Frontal cortex (tissue), 4 donors: ENCODE results near the gene TMEM132E. TPM values are rescaled to one million over a fixed set of nuclear protein-coding genes. Genes with fewer than 3 reads are reported as not detected.
A peak's percentile ranks its signal among the peaks of the same experiment; 100 is the strongest.

Experiments used
- DNase-seq, 2 donors: peaks; one replicate each; pipeline ENCODE4 v3.0.0; 2012; ENCODE audit warnings: low spot score in 2 of 2
- FAIRE-seq: peaks from 2 replicates; lab custom pipeline; 2012; peaks lifted over from hg19 to GRCh38; lab: Jason Lieb, UNC
- total RNA-seq: library from RNA; depleted of rRNA; stranded (reverse); fragments of >200 nt; gene quantifications from one replicate; pipeline ENCODE4 v1.2.3, GENCODE V29; 2014
- donor health status: control.
- donor health status: control.
- donor health status: control.

The TMEM132E gene
- total RNA-seq, 1 donor from 2014 or later, result 1.6 TPM

- DNase-seq, result no peak
- FAIRE-seq, result no peak
These were observed 10.0 kb downstream of the TMEM132E start for GRCh38 chr17:34589120-34589965.

- DNase-seq (no peak), FAIRE-seq (no peak)
These were observed 12.6 kb downstream of the TMEM132E start for GRCh38 chr17:34592002-34592401.

- DNase-seq, result no peak
- FAIRE-seq, result no peak
These were observed 17.5 kb downstream of the TMEM132E start for GRCh38 chr17:34596920-34597319.

GRCh38 chr17:34598161-34598776, 18.9 kb downstream of the TMEM132E start:
- DNase-seq, result peak; percentile 45 to 46

GRCh38 chr17:34601416-34601815, 22.0 kb downstream of the TMEM132E start:
- no peak for FAIRE-seq
- no peak for DNase-seq

More at GRCh38 chr17:34598161-34598776, 18.9 kb downstream of the TMEM132E start:
- peak; percentile 6 for FAIRE-seq

- DNase-seq, result no peak
- FAIRE-seq, result no peak
These were observed 24.6 kb downstream of the TMEM132E start for GRCh38 chr17:34603974-34604373.

- no peak for FAIRE-seq
- no peak for DNase-seq
These were observed 27.4 kb downstream of the TMEM132E start for GRCh38 chr17:34606763-34607162.

GRCh38 chr17:34607917-34608316, 28.5 kb downstream of the TMEM132E start:
- FAIRE-seq (no peak), DNase-seq (no peak)

GRCh38 chr17:34609210-34609609, 29.8 kb downstream of the TMEM132E start:
- no peak for FAIRE-seq
- no peak for DNase-seq

- DNase-seq, result no peak
- no peak for FAIRE-seq
These were observed 30.7 kb downstream of the TMEM132E start for GRCh38 chr17:34610039-34610438.

GRCh38 chr17:34610506-34610905, 31.1 kb downstream of the TMEM132E start:
- FAIRE-seq, result no peak
- DNase-seq, result no peak

GRCh38 chr17:34613064-34614019, 34.0 kb downstream of the TMEM132E start:
- DNase-seq (peak in 1 of 2 donors; percentile 46), FAIRE-seq (no peak)

GRCh38 chr17:34614698-34615097, 35.3 kb downstream of the TMEM132E start:
- DNase-seq, result no peak
- no peak for FAIRE-seq

GRCh38 chr17:34615326-34615725, 35.9 kb downstream of the TMEM132E start:
- DNase-seq (no peak), FAIRE-seq (no peak)

- DNase-seq, result no peak
- FAIRE-seq, result no peak
These were observed 36.8 kb downstream of the TMEM132E start for GRCh38 chr17:34616148-34616547.

- no peak for FAIRE-seq
- no peak for DNase-seq
These were observed 38.0 kb downstream of the TMEM132E start for GRCh38 chr17:34617398-34617797.

- no peak for FAIRE-seq
- no peak for DNase-seq
These were observed 40.4 kb downstream of the TMEM132E start for GRCh38 chr17:34619687-34620217.

GRCh38 chr17:34620458-34620857, 41.1 kb downstream of the TMEM132E start:
- no peak for FAIRE-seq

GRCh38 chr17:34622862-34623623, 43.7 kb downstream of the TMEM132E start:
- FAIRE-seq (no peak), DNase-seq (no peak)

More at GRCh38 chr17:34620458-34620857, 41.1 kb downstream of the TMEM132E start:
- DNase-seq, result no peak
